Measurements from ENCODE around the gene ZSWIM7. TPM values are rescaled to one million over a fixed set of nuclear protein-coding genes. Genes with fewer than 3 reads are reported as not detected.

Gene ZSWIM7
- total and polyA plus RNA-seq, 2 experiments from 2014 or later: 16.3 to 50.4 TPM

DNA sequence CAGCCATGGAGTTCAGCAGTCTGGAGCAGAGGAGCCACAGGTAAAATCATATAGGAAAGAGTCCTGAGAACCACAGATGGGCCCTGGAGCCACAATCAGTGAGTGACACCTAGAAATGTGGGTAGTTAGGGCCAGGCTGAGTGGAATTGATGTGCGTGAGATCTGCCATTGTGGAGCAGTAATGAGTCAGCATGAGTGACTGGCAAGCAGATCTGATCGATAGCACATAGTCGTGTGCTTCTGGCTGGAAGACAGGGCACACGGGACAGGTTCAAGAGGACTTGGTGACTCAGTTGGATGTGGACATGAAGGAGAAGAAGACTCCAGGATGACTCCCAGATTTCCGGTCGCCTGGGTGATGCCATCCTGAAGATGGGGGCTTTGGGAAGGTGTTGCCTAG lies 42.3 kb downstream of the ZSWIM7 start:
- H2AFZ ChIP-seq: no peak overlapping the region
- ATAC-seq (no peak), DNase-seq (ENCODE audit: low spot score) (no peak)
- no peaks in the 10 kb centered on the region for H4K20me1 ChIP-seq (replicated peaks; ENCODE audit: insufficient read depth)
- no peaks in the 10 kb centered on the region for H3F3A ChIP-seq (replicated peaks; ENCODE audit: low read depth)
- H3K36me3 ChIP-seq (ENCODE audit: insufficient read depth): no peaks in the 10 kb centered on the region
- no peaks in the 10 kb centered on the region for H3K79me2 ChIP-seq (replicated peaks; ENCODE audit: insufficient read depth)
- TF ChIP-seq NANOG (IDR thresholded peaks at IDR 0.05; ENCODE audit: borderline replicate concordance) (no peak), STAT1 (IDR thresholded peaks at IDR 0.05; ENCODE audit: unreplicated experiment) (no peak), EZH2 (IDR thresholded peaks at IDR 0.05; ENCODE audit: low read depth, unreplicated experiment) (no peak), CREB1 (CRISPR knock-in tag; IDR thresholded peaks at IDR 0.05; ENCODE audit: low read depth) (no peak), JUNB (IDR thresholded peaks at IDR 0.05; ENCODE audit: unreplicated experiment) (no peak), ZNF331 (CRISPR knock-in tag; IDR thresholded peaks at IDR 0.05; ENCODE audit: low read depth) (no peak)
- TF ChIP-seq, protein P1, sequence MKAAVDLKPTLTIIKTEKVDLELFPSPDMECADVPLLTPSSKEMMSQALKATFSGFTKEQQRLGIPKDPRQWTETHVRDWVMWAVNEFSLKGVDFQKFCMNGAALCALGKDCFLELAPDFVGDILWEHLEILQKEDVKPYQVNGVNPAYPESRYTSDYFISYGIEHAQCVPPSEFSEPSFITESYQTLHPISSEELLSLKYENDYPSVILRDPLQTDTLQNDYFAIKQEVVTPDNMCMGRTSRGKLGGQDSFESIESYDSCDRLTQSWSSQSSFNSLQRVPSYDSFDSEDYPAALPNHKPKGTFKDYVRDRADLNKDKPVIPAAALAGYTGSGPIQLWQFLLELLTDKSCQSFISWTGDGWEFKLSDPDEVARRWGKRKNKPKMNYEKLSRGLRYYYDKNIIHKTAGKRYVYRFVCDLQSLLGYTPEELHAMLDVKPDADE (IDR thresholded peaks at IDR 0.05): no peak
- TF ChIP-seq, protein P2, sequence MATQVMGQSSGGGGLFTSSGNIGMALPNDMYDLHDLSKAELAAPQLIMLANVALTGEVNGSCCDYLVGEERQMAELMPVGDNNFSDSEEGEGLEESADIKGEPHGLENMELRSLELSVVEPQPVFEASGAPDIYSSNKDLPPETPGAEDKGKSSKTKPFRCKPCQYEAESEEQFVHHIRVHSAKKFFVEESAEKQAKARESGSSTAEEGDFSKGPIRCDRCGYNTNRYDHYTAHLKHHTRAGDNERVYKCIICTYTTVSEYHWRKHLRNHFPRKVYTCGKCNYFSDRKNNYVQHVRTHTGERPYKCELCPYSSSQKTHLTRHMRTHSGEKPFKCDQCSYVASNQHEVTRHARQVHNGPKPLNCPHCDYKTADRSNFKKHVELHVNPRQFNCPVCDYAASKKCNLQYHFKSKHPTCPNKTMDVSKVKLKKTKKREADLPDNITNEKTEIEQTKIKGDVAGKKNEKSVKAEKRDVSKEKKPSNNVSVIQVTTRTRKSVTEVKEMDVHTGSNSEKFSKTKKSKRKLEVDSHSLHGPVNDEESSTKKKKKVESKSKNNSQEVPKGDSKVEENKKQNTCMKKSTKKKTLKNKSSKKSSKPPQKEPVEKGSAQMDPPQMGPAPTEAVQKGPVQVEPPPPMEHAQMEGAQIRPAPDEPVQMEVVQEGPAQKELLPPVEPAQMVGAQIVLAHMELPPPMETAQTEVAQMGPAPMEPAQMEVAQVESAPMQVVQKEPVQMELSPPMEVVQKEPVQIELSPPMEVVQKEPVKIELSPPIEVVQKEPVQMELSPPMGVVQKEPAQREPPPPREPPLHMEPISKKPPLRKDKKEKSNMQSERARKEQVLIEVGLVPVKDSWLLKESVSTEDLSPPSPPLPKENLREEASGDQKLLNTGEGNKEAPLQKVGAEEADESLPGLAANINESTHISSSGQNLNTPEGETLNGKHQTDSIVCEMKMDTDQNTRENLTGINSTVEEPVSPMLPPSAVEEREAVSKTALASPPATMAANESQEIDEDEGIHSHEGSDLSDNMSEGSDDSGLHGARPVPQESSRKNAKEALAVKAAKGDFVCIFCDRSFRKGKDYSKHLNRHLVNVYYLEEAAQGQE (IDR thresholded peaks at IDR 0.05; ENCODE audit: unreplicated experiment): no peak
- TF ChIP-seq, protein P3, sequence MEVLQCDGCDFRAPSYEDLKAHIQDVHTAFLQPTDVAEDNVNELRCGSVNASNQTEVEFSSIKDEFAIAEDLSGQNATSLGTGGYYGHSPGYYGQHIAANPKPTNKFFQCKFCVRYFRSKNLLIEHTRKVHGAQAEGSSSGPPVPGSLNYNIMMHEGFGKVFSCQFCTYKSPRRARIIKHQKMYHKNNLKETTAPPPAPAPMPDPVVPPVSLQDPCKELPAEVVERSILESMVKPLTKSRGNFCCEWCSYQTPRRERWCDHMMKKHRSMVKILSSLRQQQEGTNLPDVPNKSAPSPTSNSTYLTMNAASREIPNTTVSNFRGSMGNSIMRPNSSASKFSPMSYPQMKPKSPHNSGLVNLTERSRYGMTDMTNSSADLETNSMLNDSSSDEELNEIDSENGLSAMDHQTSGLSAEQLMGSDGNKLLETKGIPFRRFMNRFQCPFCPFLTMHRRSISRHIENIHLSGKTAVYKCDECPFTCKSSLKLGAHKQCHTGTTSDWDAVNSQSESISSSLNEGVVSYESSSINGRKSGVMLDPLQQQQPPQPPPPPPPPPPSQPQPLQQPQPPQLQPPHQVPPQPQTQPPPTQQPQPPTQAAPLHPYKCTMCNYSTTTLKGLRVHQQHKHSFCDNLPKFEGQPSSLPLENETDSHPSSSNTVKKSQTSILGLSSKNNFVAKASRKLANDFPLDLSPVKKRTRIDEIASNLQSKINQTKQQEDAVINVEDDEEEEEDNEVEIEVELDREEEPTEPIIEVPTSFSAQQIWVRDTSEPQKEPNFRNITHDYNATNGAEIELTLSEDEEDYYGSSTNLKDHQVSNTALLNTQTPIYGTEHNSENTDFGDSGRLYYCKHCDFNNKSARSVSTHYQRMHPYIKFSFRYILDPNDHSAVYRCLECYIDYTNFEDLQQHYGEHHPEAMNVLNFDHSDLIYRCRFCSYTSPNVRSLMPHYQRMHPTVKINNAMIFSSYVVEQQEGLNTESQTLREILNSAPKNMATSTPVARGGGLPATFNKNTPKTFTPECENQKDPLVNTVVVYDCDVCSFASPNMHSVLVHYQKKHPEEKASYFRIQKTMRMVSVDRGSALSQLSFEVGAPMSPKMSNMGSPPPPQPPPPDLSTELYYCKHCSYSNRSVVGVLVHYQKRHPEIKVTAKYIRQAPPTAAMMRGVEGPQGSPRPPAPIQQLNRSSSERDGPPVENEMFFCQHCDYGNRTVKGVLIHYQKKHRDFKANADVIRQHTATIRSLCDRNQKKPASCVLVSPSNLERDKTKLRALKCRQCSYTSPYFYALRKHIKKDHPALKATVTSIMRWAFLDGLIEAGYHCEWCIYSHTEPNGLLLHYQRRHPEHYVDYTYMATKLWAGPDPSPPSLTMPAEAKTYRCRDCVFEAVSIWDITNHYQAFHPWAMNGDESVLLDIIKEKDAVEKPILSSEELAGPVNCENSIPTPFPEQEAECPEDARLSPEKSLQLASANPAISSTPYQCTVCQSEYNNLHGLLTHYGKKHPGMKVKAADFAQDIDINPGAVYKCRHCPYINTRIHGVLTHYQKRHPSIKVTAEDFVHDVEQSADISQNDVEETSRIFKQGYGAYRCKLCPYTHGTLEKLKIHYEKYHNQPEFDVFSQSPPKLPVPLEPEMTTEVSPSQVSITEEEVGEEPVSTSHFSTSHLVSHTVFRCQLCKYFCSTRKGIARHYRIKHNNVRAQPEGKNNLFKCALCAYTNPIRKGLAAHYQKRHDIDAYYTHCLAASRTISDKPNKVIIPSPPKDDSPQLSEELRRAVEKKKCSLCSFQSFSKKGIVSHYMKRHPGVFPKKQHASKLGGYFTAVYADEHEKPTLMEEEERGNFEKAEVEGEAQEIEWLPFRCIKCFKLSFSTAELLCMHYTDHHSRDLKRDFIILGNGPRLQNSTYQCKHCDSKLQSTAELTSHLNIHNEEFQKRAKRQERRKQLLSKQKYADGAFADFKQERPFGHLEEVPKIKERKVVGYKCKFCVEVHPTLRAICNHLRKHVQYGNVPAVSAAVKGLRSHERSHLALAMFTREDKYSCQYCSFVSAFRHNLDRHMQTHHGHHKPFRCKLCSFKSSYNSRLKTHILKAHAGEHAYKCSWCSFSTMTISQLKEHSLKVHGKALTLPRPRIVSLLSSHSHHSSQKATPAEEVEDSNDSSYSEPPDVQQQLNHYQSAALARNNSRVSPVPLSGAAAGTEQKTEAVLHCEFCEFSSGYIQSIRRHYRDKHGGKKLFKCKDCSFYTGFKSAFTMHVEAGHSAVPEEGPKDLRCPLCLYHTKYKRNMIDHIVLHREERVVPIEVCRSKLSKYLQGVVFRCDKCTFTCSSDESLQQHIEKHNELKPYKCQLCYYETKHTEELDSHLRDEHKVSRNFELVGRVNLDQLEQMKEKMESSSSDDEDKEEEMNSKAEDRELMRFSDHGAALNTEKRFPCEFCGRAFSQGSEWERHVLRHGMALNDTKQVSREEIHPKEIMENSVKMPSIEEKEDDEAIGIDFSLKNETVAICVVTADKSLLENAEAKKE (CRISPR knock-in tag; IDR thresholded peaks at IDR 0.05): no peak
- no peak overlapping the region for H3K27ac ChIP-seq (ENCODE audit: low read depth)
- no peak overlapping the region for H3K4me3 ChIP-seq
- H3K9me2 ChIP-seq (ENCODE audit: insufficient read depth): no peaks in the 10 kb centered on the region
- H3K4me1 Mint-ChIP-seq: peaks cover 31% of the 10 kb centered on the region
- H3K27me3 Mint-ChIP-seq (ENCODE audit: insufficient read depth, low read depth, poor library complexity): peaks cover 11% of the 10 kb centered on the region
- H3K27ac Mint-ChIP-seq: no peak overlapping the region
- H3K4me2 ChIP-seq: no peak overlapping the region
- no peak overlapping the region for H3K4me3 Mint-ChIP-seq
- H3K27me3 ChIP-seq (ENCODE audit: insufficient read depth): no peaks in the 10 kb centered on the region
- no peaks in the 10 kb centered on the region for H3K9me3 Mint-ChIP-seq
- H3K4me1 ChIP-seq (ENCODE audit: insufficient read depth): peaks cover 7% of the 10 kb centered on the region; the same call in 1 of the 2 replicates
- H3K36me3 Mint-ChIP-seq (ENCODE audit: low read depth): no peaks in the 10 kb centered on the region; the same call in 2 of the 3 replicates
